Measurements from ENCODE around the gene NTRK2. TPM values are rescaled to one million over a fixed set of nuclear protein-coding genes. Genes with fewer than 3 reads are reported as not detected.

The NTRK2 gene
- total RNA-seq, 3 donors from 2014 or later: 1.7 to 3.5 (median 2.5) TPM

DNA sequence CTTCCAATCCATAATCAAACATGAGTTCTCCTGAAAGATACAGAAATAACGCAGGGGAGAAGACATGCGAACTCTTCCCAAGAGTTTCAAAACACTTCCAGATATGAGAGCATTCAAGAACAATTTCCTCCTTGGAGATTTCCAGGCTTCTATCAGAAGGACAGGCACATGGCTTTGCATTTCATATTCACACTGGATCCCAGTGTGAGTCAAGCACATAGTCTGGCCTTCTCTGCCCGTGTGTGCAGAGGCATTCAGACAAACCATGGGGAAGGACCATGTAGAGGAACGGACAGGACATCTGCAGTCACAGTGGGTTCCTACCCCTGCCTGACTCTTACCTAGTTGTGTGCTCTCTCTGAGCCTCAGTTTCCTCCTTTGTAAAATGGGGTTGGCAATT is 384.5 kb downstream of the NTRK2 start:
- intact Hi-C loops (cut with DNase I, micrococcal nuclease): no loop called here
- Histone ChIP-seq H3K4me3 (no peak overlapping the region), H3K4me1 (ENCODE audit: low read depth) (no peaks in the 10 kb centered on the region)

DNA sequence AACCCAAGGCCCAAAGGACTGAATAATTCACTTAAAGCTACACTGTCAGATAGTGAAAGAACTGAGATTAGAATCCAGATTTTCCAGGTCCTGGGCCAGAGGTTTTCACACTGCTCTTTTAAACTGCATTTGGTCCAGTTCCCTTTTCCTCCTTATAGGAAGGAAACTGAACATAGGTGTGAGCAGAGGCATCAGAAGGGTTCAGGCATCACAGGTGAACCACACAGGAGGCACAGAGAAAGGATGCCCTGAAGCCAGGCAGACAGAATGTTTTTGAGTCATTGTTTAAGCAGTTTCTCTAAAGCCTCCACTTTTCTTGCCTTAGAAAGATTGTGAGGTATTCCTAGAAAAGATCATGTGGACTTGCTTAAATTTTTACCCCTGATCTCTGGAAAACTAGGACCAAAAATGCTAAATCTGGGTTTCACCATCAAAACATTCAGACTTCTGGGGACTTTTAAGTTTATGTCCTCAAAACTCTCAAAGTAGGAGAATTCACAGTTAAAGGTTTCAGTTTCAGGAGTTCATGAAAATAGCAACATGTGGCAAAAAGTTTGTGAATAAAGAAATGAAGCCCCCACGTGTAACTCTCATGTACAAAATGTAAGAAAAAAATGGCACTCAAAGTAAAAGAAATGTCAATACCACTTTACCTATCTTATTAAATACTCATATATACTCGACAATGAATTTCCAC is 386.1 kb downstream of the NTRK2 start:
- Histone ChIP-seq H3K4me1 (ENCODE audit: low read depth) (no peaks in the 10 kb centered on the region), H3K9me3 (no peaks in the 10 kb centered on the region), H3K36me3 (ENCODE audit: low read depth) (no peaks in the 10 kb centered on the region), H3K4me3 (no peak overlapping the region)
- TF ChIP-seq, protein P1, sequence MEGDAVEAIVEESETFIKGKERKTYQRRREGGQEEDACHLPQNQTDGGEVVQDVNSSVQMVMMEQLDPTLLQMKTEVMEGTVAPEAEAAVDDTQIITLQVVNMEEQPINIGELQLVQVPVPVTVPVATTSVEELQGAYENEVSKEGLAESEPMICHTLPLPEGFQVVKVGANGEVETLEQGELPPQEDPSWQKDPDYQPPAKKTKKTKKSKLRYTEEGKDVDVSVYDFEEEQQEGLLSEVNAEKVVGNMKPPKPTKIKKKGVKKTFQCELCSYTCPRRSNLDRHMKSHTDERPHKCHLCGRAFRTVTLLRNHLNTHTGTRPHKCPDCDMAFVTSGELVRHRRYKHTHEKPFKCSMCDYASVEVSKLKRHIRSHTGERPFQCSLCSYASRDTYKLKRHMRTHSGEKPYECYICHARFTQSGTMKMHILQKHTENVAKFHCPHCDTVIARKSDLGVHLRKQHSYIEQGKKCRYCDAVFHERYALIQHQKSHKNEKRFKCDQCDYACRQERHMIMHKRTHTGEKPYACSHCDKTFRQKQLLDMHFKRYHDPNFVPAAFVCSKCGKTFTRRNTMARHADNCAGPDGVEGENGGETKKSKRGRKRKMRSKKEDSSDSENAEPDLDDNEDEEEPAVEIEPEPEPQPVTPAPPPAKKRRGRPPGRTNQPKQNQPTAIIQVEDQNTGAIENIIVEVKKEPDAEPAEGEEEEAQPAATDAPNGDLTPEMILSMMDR (IDR thresholded peaks at IDR 0.05): no peak
- DNase-seq (no peak), ATAC-seq (no peak)
- intact Hi-C loops (cut with DNase I, micrococcal nuclease): no loop called here

More for the DNA sequence above, 384.5 kb downstream of the NTRK2 start:
- Histone ChIP-seq H3K9me3 (no peaks in the 10 kb centered on the region), H3K36me3 (ENCODE audit: low read depth) (no peaks in the 10 kb centered on the region)
- no peak for ATAC-seq
- DNase-seq: no peak
- TF ChIP-seq, protein P1 (IDR thresholded peaks at IDR 0.05): no peak

DNA sequence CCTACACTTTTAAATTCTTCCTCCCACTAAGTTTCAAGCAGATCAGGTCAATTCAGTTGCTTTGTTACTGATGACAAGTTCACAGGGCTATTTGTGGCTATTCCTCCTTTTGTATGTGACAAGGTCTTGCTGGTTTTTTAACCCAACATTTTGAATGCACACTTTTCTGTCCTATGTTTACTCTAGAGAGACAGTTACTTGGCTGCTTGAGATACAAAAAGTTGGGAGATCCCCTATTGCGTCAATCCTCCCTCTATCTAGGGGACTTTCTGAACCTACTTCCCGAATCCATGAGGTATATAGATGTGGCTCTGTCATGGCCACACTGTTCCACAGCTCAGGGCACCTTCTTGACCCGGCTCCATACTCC is 386.7 kb downstream of the NTRK2 start:
- Histone ChIP-seq H3K4me1 (ENCODE audit: low read depth) (no peaks in the 10 kb centered on the region), H3K36me3 (ENCODE audit: low read depth) (no peaks in the 10 kb centered on the region), H3K9me3 (no peaks in the 10 kb centered on the region), H3K4me3 (no peak overlapping the region)
- TF ChIP-seq, protein P1 (IDR thresholded peaks at IDR 0.05): no peak
- intact Hi-C loops (cut with DNase I, micrococcal nuclease): no loop called here
- ATAC-seq (no peak), DNase-seq (no peak)

DNA sequence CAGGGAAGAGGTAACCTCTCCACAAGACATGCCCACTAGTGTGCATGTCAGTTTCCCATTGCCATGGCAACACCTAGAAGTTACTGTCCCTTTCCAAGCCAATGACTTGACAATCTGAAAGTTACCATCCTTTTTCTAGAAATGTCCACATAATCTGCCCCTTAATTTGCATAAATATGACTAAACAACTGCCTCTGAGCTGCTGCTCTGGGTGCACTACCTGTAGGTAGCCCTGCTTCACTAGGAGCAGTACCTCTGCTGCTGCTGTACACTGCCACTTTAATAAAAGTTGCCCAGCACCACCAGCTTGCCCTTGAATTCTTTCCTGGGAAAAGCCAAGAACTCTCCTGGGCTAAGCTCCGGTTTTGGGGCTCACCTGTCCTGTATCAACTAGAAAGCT is 392.4 kb downstream of the NTRK2 start:
- no peaks in the 10 kb centered on the region for H3K4me1 ChIP-seq (ENCODE audit: low read depth)
- ATAC-seq: no peak
- TF ChIP-seq, protein P1 (IDR thresholded peaks at IDR 0.05): no peak
- H3K9me3 ChIP-seq: no peaks in the 10 kb centered on the region
- no peak for DNase-seq
- no peaks in the 10 kb centered on the region for H3K36me3 ChIP-seq (ENCODE audit: low read depth)
- H3K4me3 ChIP-seq: no peak overlapping the region
- intact Hi-C loops (cut with DNase I, micrococcal nuclease): no loop called here

DNA sequence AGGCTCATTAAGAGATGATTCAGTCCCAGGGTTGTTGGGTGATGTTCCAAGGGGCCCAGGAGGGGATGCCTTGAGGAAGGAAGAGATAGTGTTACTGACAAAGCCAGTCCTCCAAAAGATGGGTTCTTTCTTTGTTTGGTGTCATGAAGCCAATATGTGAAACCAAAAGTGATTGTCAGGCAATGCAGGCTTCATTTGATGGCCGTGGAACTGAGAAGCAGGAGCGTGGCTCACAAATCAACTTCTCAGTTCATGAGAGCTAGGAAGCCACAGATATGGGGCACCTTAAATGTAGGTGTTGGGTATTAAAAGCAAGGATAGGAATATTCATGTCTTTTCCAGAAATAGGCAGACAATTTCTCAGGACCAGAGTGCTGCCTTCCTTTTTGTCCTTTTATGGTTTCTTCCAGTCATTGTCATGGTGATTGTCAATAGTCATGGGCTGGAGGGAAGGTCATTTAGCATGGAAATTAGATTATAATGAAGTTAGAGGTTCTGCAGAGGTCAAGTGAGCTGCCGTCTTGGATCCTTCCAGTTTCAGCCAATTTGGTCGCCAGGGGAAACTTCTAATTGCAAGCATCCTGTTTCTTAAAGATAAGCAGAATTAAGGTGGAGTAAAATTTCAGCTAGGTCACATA is 393.0 kb downstream of the NTRK2 start:
- no peak for DNase-seq
- TF ChIP-seq, protein P1 (IDR thresholded peaks at IDR 0.05): no peak
- H3K36me3 ChIP-seq (ENCODE audit: low read depth): no peaks in the 10 kb centered on the region
- H3K4me1 ChIP-seq (ENCODE audit: low read depth): no peaks in the 10 kb centered on the region
- intact Hi-C loops (cut with DNase I, micrococcal nuclease): no loop called here
- no peak overlapping the region for H3K4me3 ChIP-seq
- no peaks in the 10 kb centered on the region for H3K9me3 ChIP-seq
- ATAC-seq: no peak

All from mucosa of descending colon (tissue), 3 donors.